ENCODE measurements around the gene RAD21L1.

- TF ChIP-seq GLIS3 (CRISPR knock-in tag; IDR thresholded peaks at IDR 0.05), result no peak
- TF ChIP-seq PATZ1 (CRISPR knock-in tag; IDR thresholded peaks at IDR 0.05; ENCODE audit: borderline replicate concordance), result no peak
- no peak for TF ChIP-seq CREB5 (CRISPR knock-in tag; IDR thresholded peaks at IDR 0.05; ENCODE audit: low read depth)
- TF ChIP-seq CSDC2 (CRISPR knock-in tag; IDR thresholded peaks at IDR 0.05), result no peak
These were observed 43.4 kb downstream of the RAD21L1 start for GRCh38 chr20:1269235-1269634.

Data from SK-N-SH treated with all-trans-retinoic acid at 6 μM for 48 hours (cell line).